OCI-LY1 (cell line): ENCODE data around the gene MEPCE.

Experiments used
- CTCF ChIP-seq: fragments of 200-600 bp; sonication (generic), shearing (Covaris generic); IDR thresholded peaks from 2 replicates; pipeline ENCODE4 v1.5.1; 2017; ENCODE audit warnings: mild to moderate bottlenecking, antibody characterized with exemption, low read length, moderate library complexity, mixed read lengths
- EZH2 ChIP-seq: fragments of 200-600 bp; sonication (generic), shearing (Covaris generic); IDR thresholded peaks from 2 replicates; pipeline ENCODE4 v1.8.0; 2017; ENCODE audit warnings: borderline replicate concordance, mixed run types, mild to moderate bottlenecking, antibody characterized with exemption, low read length, moderate library complexity, mixed read lengths

DNA sequence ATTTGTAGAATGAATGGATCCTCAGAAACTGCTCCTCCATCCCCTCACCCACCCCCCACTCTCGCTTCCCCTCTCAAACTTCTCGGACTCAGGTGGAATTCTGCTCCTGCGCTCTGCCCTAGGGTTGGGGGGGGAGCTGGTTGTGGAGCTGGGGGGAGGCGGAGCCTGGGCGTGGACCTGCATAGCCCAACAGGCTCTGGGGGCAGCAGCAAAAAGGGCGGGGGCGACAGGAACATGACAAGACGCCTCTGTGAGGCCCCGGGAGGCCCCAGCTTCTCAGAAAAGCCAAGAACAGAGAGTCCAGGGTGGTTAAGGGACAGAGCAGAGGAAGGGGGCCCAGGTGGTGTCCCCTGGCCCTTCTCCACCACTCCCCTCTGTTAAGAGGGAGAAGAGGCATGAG lies 45.9 kb downstream of the MEPCE start:
- TF ChIP-seq CTCF (no peak), EZH2 (no peak)
